HepG2 (cell line): ENCODE results near the gene GRIFIN. TPM values are rescaled to one million over a fixed set of nuclear protein-coding genes. Genes with fewer than 3 reads are reported as not detected.

Experiments used
- ATAC-seq: fragments of 200-7000 bp; cut with Tn5 transposase; 3 replicates; pipeline ENCODE4 v1.9.1; 2020; ENCODE audit warnings: mild to moderate bottlenecking, moderate library complexity
- BruUV-seq: library from RNA; stranded (reverse); fragments of 400-500 nt; replicated peaks from 2 replicates; lab custom pipeline; 2021; lab: Mats Ljungman, UMichigan
- CTCF ChIA-PET: fragments of 300-600 bp; formaldehyde crosslinking; extraction: SDS; loops from one replicate; lab custom pipeline; 2021; ENCODE audit warnings: low total read pairs, inconsistent platforms, low intra/inter-chr PET ratio; lab: Yijun Ruan, JAX
- POLR2A ChIA-PET: fragments of 350-600 bp; sonication (Branson Sonifier 250); formaldehyde crosslinking; loops from one replicate; lab custom pipeline; 2020; ENCODE audit warnings: antibody characterized with exemption, inconsistent platforms; lab: Yijun Ruan, JAX
- DNase-seq: peaks from one replicate; pipeline ENCODE4 v3.0.0-alpha.2; 2015; ENCODE audit warnings: low spot score
- FAIRE-seq: peaks from 3 replicates; lab custom pipeline; 2011; peaks lifted over from hg19 to GRCh38; lab: Jason Lieb, UNC
- H2AFZ ChIP-seq: one replicate; pipeline ENCODE4 v1.6.1; 2011; ENCODE audit warnings: low read length, inconsistent platforms
- H3K27ac ChIP-seq: fragments of 300-600 bp; 3 replicates; pipeline ENCODE4 v1.8.0; 2011; ENCODE audit warnings: mixed run types, mild to moderate bottlenecking, mixed read lengths, low read length, inconsistent platforms; ENCODE audit not compliant: insufficient read depth; ENCODE audit errors: extremely low read length
- H3K27me3 ChIP-seq, 2 experiments: fragments of 200-600 bp in 1 of 2; 2 replicates in 1 of 2; 3 replicates in 1 of 2; pipeline versions ENCODE4 v1.6.0 to v1.8.0; 2011; ENCODE audit warnings: low read length in 2 of 2, mild to moderate bottlenecking in 2 of 2, moderate library complexity in 2 of 2, inconsistent platforms in 1 of 2; ENCODE audit not compliant: insufficient read depth in 2 of 2, control insufficient read depth in 1 of 2
- H3K36me3 ChIP-seq, 2 experiments: fragments of 200-600 bp in 1 of 2; replicated peaks in 1 of 2; 2 replicates in 1 of 2; 3 replicates in 1 of 2; pipeline versions ENCODE4 v1.5.1 to v1.8.0; 2011; ENCODE audit warnings: low read length in 2 of 2, inconsistent platforms in 1 of 2; ENCODE audit not compliant: insufficient read depth in 2 of 2, control insufficient read depth in 1 of 2
- H3K4me1 ChIP-seq: 2 replicates; pipeline ENCODE4 v1.5.1; 2012; ENCODE audit warnings: low read length, inconsistent platforms; ENCODE audit not compliant: insufficient read depth
- H3K4me2 ChIP-seq: 2 replicates; pipeline ENCODE4 v1.6.0; 2011; ENCODE audit warnings: low read depth, low read length, inconsistent platforms
- H3K4me3 ChIP-seq, 3 experiments: fragments of 200-600 bp in 1 of 3; sonication (generic), shearing (Covaris generic) in 1 of 3; replicated peaks in 1 of 3; 2 replicates each; pipeline ENCODE4 v1.5.1; 2011 to 2016; ENCODE audit warnings: low read length in 3 of 3, inconsistent platforms in 2 of 3, low read depth in 2 of 3, mild to moderate bottlenecking in 2 of 3, control low read depth in 1 of 3, mixed read lengths in 1 of 3; ENCODE audit not compliant: insufficient read depth in 1 of 3
- H3K79me2 ChIP-seq: one replicate; pipeline ENCODE4 v1.6.1; 2011; ENCODE audit warnings: low read length, inconsistent platforms; ENCODE audit not compliant: insufficient read depth
- H3K9ac ChIP-seq: 2 replicates; pipeline ENCODE4 v1.6.0; 2011; ENCODE audit warnings: mild to moderate bottlenecking, low read depth, low read length, inconsistent platforms; ENCODE audit not compliant: insufficient read depth
- H3K9me3 ChIP-seq: 2 replicates; pipeline ENCODE4 v1.5.1; 2012; ENCODE audit warnings: mild to moderate bottlenecking, low read length
- H4K20me1 ChIP-seq: 2 replicates; pipeline ENCODE4 v1.6.0; 2011; ENCODE audit warnings: inconsistent platforms, mild to moderate bottlenecking, low read length, moderate library complexity; ENCODE audit not compliant: insufficient read depth
- CREM ChIP-seq, 2 experiments: sonication (generic) in 1 of 2; formaldehyde crosslinking in 1 of 2; IDR thresholded peaks; 2 replicates each; pipeline versions ENCODE4 v1.4.0 to v1.6.1; 2016 to 2020; ENCODE audit warnings: antibody characterized with exemption in 1 of 2, mild to moderate bottlenecking in 1 of 2, missing genetic modification reagents in 1 of 2
- DNMT3B ChIP-seq: conservative IDR thresholded peaks from 2 replicates; pipeline ENCODE4 v1.6.1; 2016; ENCODE audit warnings: missing biosample characterization, control low read depth
- FOXA1 ChIP-seq, 2 experiments: fragments of 450-650 bp in 1 of 2; sonication (generic) in 1 of 2; formaldehyde crosslinking in 1 of 2; IDR thresholded peaks; 2 replicates each; pipeline versions ENCODE4 v1.4.0 to v1.6.1; 2016 to 2020; ENCODE audit warnings: missing genetic modification reagents in 1 of 2
- FOXK1 ChIP-seq: sonication (generic); formaldehyde crosslinking; IDR thresholded peaks from 2 replicates; pipeline ENCODE4 v1.4.0; 2020; ENCODE audit warnings: low read depth, missing genetic modification reagents, borderline replicate concordance
- HOXA5 ChIP-seq: sonication (generic); formaldehyde crosslinking; IDR thresholded peaks from 2 replicates; pipeline ENCODE4 v1.4.0; 2020; ENCODE audit warnings: missing genetic modification reagents
- KLF9 ChIP-seq: IDR thresholded peaks from 2 replicates; pipeline ENCODE4 v1.6.1; 2016; ENCODE audit warnings: low read depth
- KMT2B ChIP-seq: IDR thresholded peaks from 2 replicates; pipeline ENCODE4 v1.6.1; 2016; ENCODE audit warnings: missing genetic modification reagents, missing compliant biosample characterization
- MED1 ChIP-seq: sonication (generic); formaldehyde crosslinking; IDR thresholded peaks from 2 replicates; pipeline ENCODE4 v1.4.0; 2020; ENCODE audit warnings: missing genetic modification reagents
- NRL ChIP-seq: sonication (generic); formaldehyde crosslinking; IDR thresholded peaks from 2 replicates; pipeline ENCODE4 v1.5.0; 2020; ENCODE audit warnings: missing genetic modification reagents, mild to moderate bottlenecking, moderate library complexity, borderline replicate concordance
- PAX8 ChIP-seq: sonication (generic); formaldehyde crosslinking; IDR thresholded peaks from 2 replicates; pipeline ENCODE4 v1.8.0; 2022; ENCODE audit warnings: mild to moderate bottlenecking, missing genetic modification reagents, borderline replicate concordance
- REL ChIP-seq: sonication (generic); formaldehyde crosslinking; conservative IDR thresholded peaks from 2 replicates; pipeline ENCODE4 v1.8.0; 2022; ENCODE audit warnings: mild to moderate bottlenecking, missing genetic modification reagents, moderate library complexity
- SCMH1 ChIP-seq: sonication (generic); formaldehyde crosslinking; IDR thresholded peaks from 2 replicates; pipeline ENCODE4 v1.9.0; 2021; ENCODE audit warnings: missing genetic modification reagents, mild to moderate bottlenecking, borderline replicate concordance
- SIN3A ChIP-seq: IDR thresholded peaks from 2 replicates; pipeline ENCODE4 v1.6.1; 2011; ENCODE audit warnings: low read depth, mild to moderate bottlenecking, control low read depth, low read length, borderline replicate concordance
- SNAI1 ChIP-seq: sonication (generic); formaldehyde crosslinking; IDR thresholded peaks from 2 replicates; pipeline ENCODE4 v1.5.0; 2020; ENCODE audit warnings: mild to moderate bottlenecking, missing genetic modification reagents, borderline replicate concordance
- ZBTB20 ChIP-seq: sonication (generic); formaldehyde crosslinking; IDR thresholded peaks from 2 replicates; pipeline ENCODE4 v1.8.1; 2023; ENCODE audit warnings: missing genetic modification reagents, low read depth, mild to moderate bottlenecking, borderline replicate concordance
- ZNF296 ChIP-seq: sonication (generic); formaldehyde crosslinking; conservative IDR thresholded peaks from 2 replicates; pipeline ENCODE4 v1.5.0; 2020; ENCODE audit warnings: mild to moderate bottlenecking, missing genetic modification reagents
- ZNF562 ChIP-seq: sonication (generic); formaldehyde crosslinking; IDR thresholded peaks from 2 replicates; pipeline ENCODE4 v1.8.0; 2022; ENCODE audit warnings: missing genetic modification reagents, borderline replicate concordance
- ZNF709 ChIP-seq: sonication (generic); formaldehyde crosslinking; IDR thresholded peaks from 2 replicates; pipeline ENCODE4 v1.5.0; 2020; ENCODE audit warnings: mild to moderate bottlenecking, missing genetic modification reagents
- ZNF776 ChIP-seq: sonication (generic); formaldehyde crosslinking; IDR thresholded peaks from 2 replicates; pipeline ENCODE4 v1.4.0; 2020; ENCODE audit warnings: mild to moderate bottlenecking, missing genetic modification reagents
- WGBS: methylation state at CpG from one replicate; pipeline ENCODE4 v1.1.6; 2017; ENCODE audit warnings: low lambda C conversion rate; 5-methylcytosine and 5-hydroxymethylcytosine counted together
- in situ Hi-C: cut with HindIII; loops from 2 replicates; pipeline ENCODE4 v1.10.0; 2017; ENCODE audit warnings: low pct_unique_long_range_greater_than_20kb; ENCODE audit not compliant: extremely low pct_ligation_motif_present
- intact Hi-C: fragments of 100-400 bp; cut with micrococcal nuclease; formaldehyde crosslinking; loops from one replicate; pipeline ENCODE4 v1.10.0; 2022; ENCODE audit not compliant: unreplicated experiment
- polyA plus RNA-seq, 8 experiments: library from polyadenylated mRNA; depleted of rRNA in 3 of 8; stranded (reverse) in 7 of 8; unstranded in 1 of 8; fragments of >200 nt; fragmentation: Illumina TruSeq in 4 of 8; extraction: Trizol in 4 of 8; gene quantifications; 2 replicates each; pipeline versions ENCODE4 v1.2.1 to v1.2.3, GENCODE V29; 2011 to 2016; ENCODE audit warnings: low read depth in 4 of 8, missing spikeins in 1 of 8, mixed read lengths in 1 of 8; ENCODE audit not compliant: insufficient read depth in 1 of 8
- total RNA-seq, 5 experiments: library from RNA; depleted of rRNA; stranded (reverse); fragments of >200 nt; fragmentation: Illumina TruSeq; extraction: Trizol; gene quantifications; 2 replicates each; pipeline ENCODE4 v1.2.3, GENCODE V29; 2016; ENCODE audit warnings: low read depth in 1 of 5
- TF ChIP-seq, protein P1 (sequence below): sonication (generic); formaldehyde crosslinking; IDR thresholded peaks from 2 replicates; pipeline ENCODE4 v1.4.0; 2020; ENCODE audit warnings: missing genetic modification reagents, borderline replicate concordance

The GRIFIN gene
- total and polyA plus RNA-seq, 2 of the 13 experiments (the other 11 are each of a cell fraction or from before 2014, with no cell fraction given): not detected

DNA sequence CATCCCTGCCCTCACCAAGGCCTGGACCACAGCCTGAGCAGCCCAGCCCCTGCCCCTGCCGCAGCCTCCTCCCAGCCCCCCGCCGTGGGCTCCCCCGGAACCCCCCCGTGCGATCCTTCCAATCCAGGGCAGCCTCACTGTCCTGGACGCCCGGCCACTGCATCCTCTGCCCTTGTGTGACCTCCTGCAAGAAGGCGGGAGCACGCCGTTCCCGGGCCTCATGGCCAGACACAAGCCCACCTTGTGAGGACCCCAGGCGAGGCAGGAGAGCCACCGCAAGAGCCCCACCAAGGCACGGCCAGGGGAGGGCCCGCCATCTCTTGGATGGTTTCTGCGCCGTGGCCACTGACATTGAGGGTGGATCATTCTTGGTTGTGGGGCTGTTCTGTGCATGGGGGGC, 35.6 kb upstream of the GRIFIN start (continued):
- TF ChIP-seq ZNF296 (CRISPR knock-in tag): no peak
- TF ChIP-seq ZNF709 (CRISPR knock-in tag): no peak
- no peak for TF ChIP-seq KLF9 (CRISPR knock-in tag)
- TF ChIP-seq SCMH1 (CRISPR knock-in tag): no peak
- no peak for TF ChIP-seq REL (CRISPR knock-in tag)
- TF ChIP-seq FOXA1 (IDR thresholded peaks at IDR 0.05): no peak
- TF ChIP-seq FOXA1 (CRISPR knock-in tag; IDR thresholded peaks at IDR 0.05): no peak
- TF ChIP-seq HOXA5 (CRISPR knock-in tag): no peak

DNA sequence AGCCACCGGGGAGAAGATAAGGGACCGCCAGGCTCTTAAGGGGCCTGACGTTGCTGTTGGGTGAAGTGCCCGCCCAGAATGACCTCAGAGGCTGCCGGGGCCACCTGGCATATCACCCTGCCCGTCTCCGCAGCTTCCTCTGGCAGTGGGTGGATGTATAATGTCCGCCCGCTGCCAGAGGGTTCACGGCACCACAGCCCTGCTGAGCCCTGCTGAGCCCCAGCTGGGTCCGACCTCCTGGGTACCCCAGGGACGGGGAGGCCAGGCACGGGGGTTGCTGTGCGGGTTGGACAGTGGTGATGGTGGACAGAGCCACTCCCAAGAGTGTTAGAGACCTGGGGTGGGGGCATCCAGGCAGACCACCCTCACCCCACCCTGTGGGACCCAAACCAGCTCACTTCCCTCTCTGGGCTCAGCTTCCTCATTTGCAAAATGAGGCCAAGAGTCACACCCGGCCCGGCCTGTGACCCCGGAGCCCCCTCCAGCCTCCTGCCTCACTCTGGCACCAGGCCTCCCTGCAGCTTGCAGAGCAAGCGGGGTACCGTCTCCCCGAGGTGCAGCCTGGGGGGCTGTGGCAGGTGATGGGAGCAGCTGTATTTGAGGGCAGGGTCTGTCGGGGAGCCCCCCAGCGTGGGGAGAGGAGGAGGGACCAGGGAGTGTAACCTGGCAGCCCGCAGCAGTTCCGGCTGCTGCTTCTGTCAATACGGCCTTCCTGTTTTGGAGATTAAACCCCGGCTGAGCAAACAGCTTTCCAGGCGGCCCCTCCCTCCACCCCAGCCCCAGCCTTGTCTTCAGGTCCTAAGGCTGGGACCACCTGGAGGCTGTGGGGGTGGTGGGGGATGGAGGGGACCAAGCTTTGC, 34.9 kb upstream of the GRIFIN start:
- DNase-seq: peak; percentile 56
- Histone ChIP-seq H3K36me3 (no peaks in the 10 kb centered on the region), H3K4me1 (peaks cover 73% of the 10 kb centered on the region), H3K4me2 (peak overlapping the region; percentile 83), H3K9ac (no peak overlapping the region), H3K4me3 (peak overlapping the region; percentile 19 to 71 (median 46); a peak in 5 of 6 replicates), H2AFZ (no peak overlapping the region), H3K27ac (no peak overlapping the region), H3K9me3 (no peaks in the 10 kb centered on the region), H3K79me2 (no peaks in the 10 kb centered on the region), H4K20me1 (no peaks in the 10 kb centered on the region), H3K27me3 (peaks cover 9 to 82% of the 10 kb centered on the region in 2 experiments; a peak in 4 of 5 replicates)
- FAIRE-seq: peak; percentile 28
- BruUV-seq: no TSS peak
- CTCF ChIA-PET: no interaction called here
- POLR2A ChIA-PET: interaction anchor here (0.6 to 1.1 kb wide), 2 partner anchors 16 to 955 kb away, joined by 3 read pairs; partner anchors contain the start of gene TMEM184A
- whole genome bisulfite sequencing: no CpG with 5 or more reads among the region's 27 CpGs
- ATAC-seq: peak; percentile 59
- in situ Hi-C loops (no loop called here), intact Hi-C loops (no loop called here)
- peak; percentile 35; the same call in 1 of the 2 replicates for TF ChIP-seq CREM (IDR thresholded peaks at IDR 0.05)
- no peak for TF ChIP-seq CREM (CRISPR knock-in tag; IDR thresholded peaks at IDR 0.05)
- TF ChIP-seq NRL (CRISPR knock-in tag): no peak
- TF ChIP-seq ZNF562 (CRISPR knock-in tag): no peak
- TF ChIP-seq, protein P1, sequence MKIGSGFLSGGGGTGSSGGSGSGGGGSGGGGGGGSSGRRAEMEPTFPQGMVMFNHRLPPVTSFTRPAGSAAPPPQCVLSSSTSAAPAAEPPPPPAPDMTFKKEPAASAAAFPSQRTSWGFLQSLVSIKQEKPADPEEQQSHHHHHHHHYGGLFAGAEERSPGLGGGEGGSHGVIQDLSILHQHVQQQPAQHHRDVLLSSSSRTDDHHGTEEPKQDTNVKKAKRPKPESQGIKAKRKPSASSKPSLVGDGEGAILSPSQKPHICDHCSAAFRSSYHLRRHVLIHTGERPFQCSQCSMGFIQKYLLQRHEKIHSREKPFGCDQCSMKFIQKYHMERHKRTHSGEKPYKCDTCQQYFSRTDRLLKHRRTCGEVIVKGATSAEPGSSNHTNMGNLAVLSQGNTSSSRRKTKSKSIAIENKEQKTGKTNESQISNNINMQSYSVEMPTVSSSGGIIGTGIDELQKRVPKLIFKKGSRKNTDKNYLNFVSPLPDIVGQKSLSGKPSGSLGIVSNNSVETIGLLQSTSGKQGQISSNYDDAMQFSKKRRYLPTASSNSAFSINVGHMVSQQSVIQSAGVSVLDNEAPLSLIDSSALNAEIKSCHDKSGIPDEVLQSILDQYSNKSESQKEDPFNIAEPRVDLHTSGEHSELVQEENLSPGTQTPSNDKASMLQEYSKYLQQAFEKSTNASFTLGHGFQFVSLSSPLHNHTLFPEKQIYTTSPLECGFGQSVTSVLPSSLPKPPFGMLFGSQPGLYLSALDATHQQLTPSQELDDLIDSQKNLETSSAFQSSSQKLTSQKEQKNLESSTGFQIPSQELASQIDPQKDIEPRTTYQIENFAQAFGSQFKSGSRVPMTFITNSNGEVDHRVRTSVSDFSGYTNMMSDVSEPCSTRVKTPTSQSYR (CRISPR knock-in tag): no peak
- TF ChIP-seq ZBTB20 (CRISPR knock-in tag): no peak
- no peak for TF ChIP-seq PAX8 (CRISPR knock-in tag)
- peak; percentile 73 for TF ChIP-seq MED1 (CRISPR knock-in tag)
- peak; percentile 74; the same call in 1 of the 2 replicates for TF ChIP-seq SNAI1 (CRISPR knock-in tag)
- 0 out of 2 replicates have a peak, but pooled peaks have one; percentile 26 for TF ChIP-seq FOXK1 (CRISPR knock-in tag)
- no peak for TF ChIP-seq ZNF776 (CRISPR knock-in tag)
- TF ChIP-seq KMT2B: no peak
- TF ChIP-seq SIN3A: no peak
- no peak for TF ChIP-seq DNMT3B (CRISPR knock-in tag)
